Omental fat pad (tissue), 4 donors: ENCODE results near the gene BMP7. TPM values are rescaled to one million over a fixed set of nuclear protein-coding genes. Genes with fewer than 3 reads are reported as not detected.

Source experiments
- ATAC-seq: fragments of 150-250 bp; one replicate; pipeline ENCODE4 v1.9.1; 2016; ENCODE audit warnings: mild to moderate bottlenecking, moderate library complexity; ENCODE audit not compliant: low FRiP score
- DNase-seq: peaks from one replicate; pipeline ENCODE4 v3.0.0-alpha.2; 2019; ENCODE audit warnings: low spot score
- total RNA-seq, 4 donors: library from RNA; depleted of rRNA; stranded (reverse); fragments of >200 nt; gene quantifications; one replicate each; pipeline ENCODE4 v1.1.0, GENCODE V29; 2016
- TF ChIP-seq, protein P1 (sequence below), 3 donors: fragments of 450-650 bp; IDR thresholded peaks; one replicate each; pipeline ENCODE4 v1.5.1; 2016 to 2017; ENCODE audit warnings: antibody characterized with exemption in 3 of 3, mild to moderate bottlenecking in 3 of 3, moderate library complexity in 2 of 3

BMP7 gene
- total RNA-seq, 4 donors from 2014 or later: 0.79 to 5.1 (median 1.7) TPM

- TF ChIP-seq, protein P1, sequence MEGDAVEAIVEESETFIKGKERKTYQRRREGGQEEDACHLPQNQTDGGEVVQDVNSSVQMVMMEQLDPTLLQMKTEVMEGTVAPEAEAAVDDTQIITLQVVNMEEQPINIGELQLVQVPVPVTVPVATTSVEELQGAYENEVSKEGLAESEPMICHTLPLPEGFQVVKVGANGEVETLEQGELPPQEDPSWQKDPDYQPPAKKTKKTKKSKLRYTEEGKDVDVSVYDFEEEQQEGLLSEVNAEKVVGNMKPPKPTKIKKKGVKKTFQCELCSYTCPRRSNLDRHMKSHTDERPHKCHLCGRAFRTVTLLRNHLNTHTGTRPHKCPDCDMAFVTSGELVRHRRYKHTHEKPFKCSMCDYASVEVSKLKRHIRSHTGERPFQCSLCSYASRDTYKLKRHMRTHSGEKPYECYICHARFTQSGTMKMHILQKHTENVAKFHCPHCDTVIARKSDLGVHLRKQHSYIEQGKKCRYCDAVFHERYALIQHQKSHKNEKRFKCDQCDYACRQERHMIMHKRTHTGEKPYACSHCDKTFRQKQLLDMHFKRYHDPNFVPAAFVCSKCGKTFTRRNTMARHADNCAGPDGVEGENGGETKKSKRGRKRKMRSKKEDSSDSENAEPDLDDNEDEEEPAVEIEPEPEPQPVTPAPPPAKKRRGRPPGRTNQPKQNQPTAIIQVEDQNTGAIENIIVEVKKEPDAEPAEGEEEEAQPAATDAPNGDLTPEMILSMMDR (IDR thresholded peaks at IDR 0.05): no peak
- DNase-seq: no peak
- no peak for ATAC-seq
Observed at GRCh38 chr20:57205606-57206219, 60.7 kb downstream of the BMP7 start.

DNA sequence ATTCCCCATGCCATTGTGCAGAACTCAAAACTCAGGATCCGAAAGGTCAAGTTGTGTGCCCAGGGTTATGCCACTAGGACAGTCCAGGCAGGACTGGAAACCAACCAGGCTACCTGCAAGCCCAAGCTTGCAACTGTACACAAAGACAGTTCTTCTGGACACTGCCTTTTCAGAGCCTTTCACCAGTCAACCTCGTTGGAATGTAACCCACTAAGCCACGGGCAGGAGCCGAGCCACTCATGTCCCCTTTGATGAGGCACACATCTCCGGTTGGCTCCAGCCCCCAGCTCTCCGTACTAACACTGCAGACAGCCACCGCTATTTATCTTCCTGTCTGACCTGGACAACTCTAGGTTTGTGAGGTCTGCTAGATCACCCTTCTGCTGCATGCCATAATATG lies 62.5 kb downstream of the BMP7 start:
- TF ChIP-seq, protein P1 (IDR thresholded peaks at IDR 0.05): no peak
- ATAC-seq (no peak), DNase-seq (no peak)

- no peak for ATAC-seq
- no peak for DNase-seq
- TF ChIP-seq, protein P1 (IDR thresholded peaks at IDR 0.05): no peak
Observed at GRCh38 chr20:57203204-57203603, 63.2 kb downstream of the BMP7 start.

DNA sequence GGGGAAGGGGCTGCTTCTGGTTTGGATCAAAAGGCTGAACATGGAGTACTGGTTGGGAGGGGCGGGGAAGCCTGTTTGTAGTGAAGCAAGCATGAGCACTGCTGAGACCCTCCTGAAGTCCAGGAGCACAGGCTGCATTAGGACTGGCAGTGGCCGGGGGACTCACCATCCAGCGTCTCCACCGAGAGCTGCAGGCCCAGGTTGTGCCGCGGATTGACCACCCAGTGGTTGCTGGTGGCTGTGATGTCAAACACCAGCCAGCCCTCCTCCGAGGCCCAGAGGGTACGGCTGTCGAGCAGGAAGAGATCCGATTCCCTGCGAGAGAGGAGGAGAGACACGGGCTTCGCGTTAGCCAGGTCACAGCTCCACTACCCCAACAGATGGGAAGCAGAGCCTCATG lies 64.1 kb downstream of the BMP7 start:
- ATAC-seq (no peak), DNase-seq (no peak)
- TF ChIP-seq, protein P1 (IDR thresholded peaks at IDR 0.05): no peak

- ATAC-seq: no peak
- DNase-seq: no peak
- TF ChIP-seq, protein P1 (IDR thresholded peaks at IDR 0.05): no peak
Observed at GRCh38 chr20:57200882-57201695, 65.4 kb downstream of the BMP7 start.

DNA sequence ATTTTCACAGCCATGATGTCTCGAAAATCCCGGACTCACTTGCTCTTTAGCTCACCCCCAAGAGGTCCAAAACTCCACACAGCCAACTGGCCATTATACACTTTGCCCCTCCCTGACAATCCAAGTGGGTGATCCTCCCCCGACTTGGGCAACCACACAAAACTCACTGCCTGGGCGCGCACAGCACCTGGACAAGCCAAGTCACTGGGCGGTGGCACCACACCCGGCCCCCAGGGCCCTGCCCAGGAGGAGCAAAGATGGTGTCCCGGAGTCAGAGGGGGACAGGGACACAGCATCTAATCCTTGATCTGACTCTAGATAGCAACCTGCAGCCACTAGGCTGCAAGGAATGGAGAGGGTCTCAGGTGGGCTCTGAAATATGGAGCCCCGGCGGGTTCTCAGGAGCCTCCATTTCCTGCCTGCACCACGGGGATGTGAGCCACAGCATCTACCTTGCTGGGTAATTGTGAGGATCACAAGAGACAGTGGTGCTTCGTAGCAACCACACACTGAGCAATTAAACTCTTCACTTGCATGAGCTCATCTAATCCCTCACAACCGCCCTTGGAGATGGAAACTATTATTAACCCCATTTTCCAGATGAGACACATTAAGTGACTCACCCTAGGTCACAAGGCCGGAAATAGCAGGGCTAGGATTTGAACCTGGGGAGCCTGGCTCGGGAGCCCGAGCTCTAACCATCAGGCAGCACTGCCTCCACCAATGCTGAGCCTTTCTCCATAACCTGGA lies 66.6 kb downstream of the BMP7 start:
- ATAC-seq (no peak), DNase-seq (no peak)
- TF ChIP-seq, protein P1 (IDR thresholded peaks at IDR 0.05): no peak
